Effector CD8-positive, alpha-beta T cell (primary cell): Measurements from ENCODE around the gene DNAJA3.
"Not testable (repeated sequence)": the region's sequence is repeated elsewhere in the genome, so short reads cannot be mapped to it uniquely, and the experiment has no call there.

ENCODE experiments used
- DNase-seq: peaks from one replicate; lab custom pipeline; 2025; lab: John Stamatoyannopoulos, UW

Gene DNAJA3

DNA sequence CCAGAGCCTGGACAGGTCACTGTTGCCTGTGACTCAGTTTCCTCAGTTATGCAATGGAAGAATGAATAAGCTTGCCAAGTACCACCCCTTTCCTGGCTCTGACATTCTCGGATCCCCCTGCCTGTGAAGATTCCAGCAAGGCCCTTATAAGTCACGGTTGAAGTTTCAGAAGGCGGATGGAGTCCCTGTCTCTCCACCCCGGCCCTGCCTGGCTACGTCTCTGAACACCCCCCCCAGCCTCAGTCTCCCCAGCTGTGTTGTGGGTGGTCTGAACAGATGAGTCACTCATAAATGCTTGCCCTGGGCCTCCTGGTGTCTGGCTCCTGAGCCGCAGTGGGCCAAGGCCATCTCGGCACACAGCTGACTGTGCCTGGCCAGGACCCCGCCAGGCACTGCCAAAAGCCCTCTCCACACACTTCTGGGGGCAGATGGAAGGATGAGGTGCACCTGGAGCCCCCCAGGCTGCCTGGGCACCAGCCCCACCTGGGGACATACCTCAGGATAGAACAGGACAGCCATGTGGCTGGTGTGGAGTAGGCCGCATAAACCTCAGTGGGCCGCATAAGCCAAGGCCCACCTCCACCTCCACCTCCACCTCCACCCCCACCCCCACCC, 38.6 kb upstream of the DNAJA3 start:
- DNase-seq = no peak

GRCh38 chr16:4387781-4388180, 37.9 kb upstream of the DNAJA3 start:
- DNase-seq = no peak

- DNase-seq = no peak
Observed at GRCh38 chr16:4388271-4389021, 37.2 kb upstream of the DNAJA3 start.

DNA sequence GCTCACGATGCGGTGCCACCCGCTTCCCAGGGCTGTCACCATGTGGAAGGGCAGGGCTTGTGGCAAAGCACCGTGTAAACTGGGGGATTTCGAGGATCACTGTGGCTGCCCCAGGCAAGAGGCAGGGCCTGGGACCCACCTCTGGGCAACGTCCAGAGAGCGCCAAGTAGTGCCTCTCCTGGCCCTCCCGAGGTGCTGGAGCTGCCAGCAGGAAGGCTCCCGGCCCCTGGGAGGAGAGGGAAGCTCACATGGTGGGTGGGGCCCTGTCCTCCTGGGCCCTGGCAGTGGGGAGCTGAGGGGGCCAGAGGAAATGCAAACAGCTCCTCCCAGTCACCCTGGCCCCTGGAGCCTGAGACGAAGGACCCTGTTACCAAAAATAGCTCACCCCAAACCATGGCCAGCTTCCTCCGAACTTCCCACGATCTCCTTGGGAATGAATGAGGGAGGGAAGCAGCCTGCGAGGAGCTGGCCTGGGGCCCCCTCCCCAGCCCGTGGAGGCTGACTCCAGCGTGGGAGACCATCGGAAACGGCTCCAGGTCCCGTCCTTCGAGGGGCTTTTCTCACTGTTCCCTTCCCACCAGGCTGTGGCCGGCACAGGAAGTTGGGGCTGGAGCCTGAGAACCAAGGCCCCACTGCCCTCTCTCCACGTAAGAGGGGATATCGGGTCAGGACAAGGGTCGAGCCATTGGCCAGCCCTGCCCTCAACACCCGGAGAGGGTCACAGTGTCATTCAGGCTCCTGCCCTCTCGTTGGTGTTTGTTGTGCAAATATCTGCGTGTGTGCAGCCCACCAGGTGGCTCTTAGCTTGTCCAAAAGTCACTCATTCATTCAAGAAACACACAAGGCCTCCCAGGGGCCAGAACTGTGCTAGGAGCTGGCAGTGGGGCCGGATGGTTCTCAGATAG, 36.4 kb upstream of the DNAJA3 start:
- DNase-seq = no peak

DNA sequence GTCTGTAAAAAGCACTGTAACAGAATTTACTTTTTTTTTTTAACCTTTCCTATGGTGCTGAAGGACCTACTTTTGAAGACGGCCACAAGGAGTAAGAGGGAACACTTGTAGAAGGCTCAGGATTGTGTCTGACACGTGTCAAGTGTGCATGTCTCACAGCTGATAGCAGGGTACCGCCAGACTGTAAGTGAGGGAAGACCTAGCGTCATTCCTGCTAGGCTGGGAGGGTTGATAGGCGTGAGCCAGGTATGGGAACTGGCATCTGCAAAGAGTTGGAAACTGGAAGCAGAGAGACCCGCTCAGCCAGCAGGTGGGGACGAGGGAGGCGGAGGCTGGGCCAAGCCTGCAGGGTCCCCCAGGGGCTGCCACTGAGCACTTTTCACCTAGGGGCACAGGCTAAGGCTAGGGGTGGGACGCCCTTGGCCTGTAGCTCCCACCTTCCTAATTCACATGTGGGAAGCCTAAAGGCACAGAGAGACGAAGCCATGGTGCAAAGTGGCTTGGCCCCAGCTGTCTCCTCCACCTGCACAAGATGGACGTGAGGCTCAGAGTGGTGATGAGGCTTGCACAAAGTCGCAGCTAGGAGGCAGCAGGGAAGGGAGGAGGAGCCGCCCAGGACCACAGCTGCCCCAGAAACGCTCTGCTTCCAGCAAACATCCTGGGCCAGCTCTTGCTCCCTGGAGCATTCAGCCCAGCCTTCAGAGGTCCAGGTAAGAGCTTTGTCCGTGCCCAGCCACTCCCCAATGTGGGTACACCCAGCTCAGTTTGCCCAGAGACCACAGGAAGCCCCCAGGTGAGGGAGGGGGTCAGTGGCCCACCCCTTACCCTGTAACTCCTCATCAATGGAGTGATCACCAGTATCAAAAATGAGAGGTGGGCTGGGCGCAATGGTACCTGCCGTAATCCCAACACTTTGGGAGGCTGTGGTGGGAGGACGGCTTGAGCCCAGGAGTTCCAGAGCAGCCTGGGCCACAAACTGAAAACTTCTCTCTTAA, 35.1 kb upstream of the DNAJA3 start:
- no peak for DNase-seq

DNA sequence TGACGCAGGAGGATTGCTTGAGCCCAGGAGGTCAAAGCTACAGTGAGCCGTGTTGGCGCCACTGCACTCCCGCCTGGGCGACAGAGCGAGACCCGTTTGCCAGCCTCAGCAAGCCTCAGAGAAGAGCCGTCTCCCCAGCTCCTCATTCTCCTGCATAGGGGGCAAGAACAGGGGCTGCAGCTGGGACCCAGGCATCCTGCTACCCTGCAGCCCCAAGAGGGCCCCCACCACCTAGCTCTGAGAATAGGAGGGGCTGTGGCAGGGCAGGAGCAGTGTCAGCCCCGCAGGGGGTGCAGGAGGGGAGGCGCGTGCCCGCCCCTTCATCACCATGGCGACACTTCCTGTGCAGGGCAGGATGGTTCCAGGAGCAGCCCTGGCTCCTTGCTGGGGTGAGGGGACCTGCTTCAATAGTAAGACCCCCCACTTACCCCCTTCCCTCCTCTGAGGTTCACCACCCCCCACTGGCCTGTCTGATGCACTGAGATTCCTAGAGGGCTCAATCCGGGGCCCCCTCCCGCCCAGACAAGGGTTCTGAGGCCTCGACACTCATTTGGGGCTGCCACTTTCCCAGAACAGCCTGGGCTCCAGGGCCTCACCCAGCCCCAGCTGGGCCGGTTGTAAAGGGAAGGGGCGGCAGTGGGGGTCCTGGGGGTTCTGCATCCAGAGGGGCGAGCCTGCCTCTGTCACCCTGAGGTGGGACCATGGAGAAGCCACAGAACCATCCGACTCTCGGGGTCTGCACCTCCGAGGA, 33.9 kb upstream of the DNAJA3 start:
- DNase-seq = no peak

DNA sequence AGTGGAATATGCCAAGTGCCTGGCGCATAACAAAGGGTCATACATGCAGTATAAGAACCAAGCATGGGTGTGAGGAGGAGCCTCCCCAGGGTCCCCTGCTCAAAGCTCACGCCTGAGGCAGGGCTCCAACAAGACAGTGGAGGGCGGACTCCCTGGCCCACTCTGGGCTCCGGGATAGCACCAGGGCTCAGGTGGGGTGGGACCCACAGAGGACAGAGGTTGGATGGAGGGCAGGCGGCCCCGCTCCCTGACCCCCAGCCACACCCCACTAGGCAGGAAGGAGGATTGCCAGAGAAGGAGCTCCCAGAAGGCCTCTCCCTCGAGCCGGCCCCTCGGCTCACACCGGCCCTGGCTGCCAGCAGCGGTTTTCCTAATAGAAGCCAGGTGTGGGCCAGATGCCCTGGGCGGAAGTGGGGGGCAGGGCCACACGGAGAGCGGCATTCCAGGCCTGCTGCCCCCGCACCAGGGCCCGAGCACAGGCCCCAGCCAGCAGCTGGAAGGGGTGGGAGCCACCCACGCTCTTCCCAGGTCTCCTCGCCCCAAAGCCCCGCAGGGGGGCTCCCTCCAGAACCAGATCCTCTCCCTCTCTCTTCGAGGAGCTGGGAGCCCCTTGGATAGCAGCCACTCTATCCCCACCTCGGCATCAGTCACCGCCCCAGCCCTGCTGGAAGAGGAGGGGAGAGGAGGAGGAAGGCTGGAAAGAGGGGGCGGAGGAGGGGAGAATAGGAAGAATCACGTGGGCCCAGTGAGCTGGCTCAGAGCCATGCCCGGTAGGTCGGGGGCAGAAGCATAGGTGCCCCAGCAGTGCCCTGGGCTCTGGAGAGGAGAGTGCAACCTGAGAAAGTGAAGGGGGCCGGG, 33.1 kb upstream of the DNAJA3 start:
- DNase-seq = no peak

DNA sequence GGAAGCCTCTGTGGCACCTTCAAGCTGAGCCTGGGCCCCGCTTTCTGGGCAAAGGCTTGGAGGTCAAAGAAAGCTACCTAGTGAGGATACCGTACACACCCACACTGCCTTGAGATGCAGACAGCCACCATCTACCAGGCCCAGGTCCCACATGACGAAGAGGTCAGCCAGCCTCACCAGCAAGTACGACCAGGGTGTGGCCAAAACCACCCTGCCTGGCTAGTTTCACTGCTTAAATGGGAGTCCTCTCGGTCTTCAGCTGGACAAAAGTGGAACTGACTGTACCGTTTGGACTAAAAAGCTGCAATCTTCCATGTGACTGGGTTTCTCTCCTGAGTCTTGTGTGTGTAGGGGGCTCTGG, 32.4 kb upstream of the DNAJA3 start:
- DNase-seq = no peak

DNA sequence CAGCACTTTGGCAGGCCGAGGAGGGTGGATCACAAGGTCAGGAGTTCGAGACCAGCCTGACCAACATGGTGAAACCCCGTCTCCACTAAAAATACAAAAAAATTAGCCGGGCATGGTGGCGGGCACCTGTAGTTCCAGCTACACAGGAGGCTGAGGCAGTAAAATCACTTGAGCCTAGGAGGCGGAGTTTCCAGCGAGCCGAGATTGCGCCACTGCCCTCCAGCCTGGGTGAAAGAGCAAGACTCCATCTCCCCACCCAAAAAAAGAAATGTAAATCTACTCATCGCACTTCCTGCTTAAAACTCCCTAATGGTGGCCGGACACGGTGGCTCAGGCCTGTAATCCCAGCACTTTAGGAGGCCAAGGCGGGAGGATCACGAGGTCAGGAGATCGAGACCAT, 31.8 kb upstream of the DNAJA3 start:
- DNase-seq = not testable (repeated sequence)

DNA sequence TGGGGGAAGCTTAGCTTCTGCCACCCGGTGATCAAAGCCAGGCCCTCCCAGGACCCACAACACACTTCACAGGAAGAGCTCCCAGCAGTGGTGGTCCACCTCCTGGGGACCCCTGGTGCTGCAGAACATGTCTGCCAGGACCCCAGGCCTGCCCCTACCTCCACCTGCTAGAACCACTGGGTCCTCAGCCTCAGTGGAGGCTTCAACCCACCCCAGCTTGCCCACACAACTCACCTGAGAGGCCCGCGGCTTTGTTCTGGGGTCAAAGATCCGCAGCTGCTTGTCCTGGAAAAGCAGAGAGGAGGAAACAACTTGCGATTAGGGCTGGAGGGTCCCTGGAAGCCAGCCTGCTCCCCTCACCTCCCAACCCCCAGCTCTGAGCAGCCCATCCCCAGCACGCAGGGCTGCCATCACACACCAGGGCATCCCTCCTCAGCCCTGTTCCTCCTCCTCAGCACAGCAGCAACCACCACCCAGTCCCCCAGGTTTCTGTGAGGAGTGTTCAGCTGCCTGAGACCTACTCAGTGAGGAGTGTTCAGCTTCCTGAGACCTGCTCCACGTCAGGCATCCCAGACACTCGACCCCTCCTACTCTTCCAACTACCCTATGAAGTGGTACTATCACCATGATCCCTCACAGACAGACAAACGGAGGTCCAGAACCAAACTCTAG, 30.5 kb upstream of the DNAJA3 start:
- no peak for DNase-seq

- no peak for DNase-seq
Observed at GRCh38 chr16:4399001-4399730, 26.5 kb upstream of the DNAJA3 start.

GRCh38 chr16:4401094-4401501, 24.6 kb upstream of the DNAJA3 start:
- DNase-seq = no peak

DNA sequence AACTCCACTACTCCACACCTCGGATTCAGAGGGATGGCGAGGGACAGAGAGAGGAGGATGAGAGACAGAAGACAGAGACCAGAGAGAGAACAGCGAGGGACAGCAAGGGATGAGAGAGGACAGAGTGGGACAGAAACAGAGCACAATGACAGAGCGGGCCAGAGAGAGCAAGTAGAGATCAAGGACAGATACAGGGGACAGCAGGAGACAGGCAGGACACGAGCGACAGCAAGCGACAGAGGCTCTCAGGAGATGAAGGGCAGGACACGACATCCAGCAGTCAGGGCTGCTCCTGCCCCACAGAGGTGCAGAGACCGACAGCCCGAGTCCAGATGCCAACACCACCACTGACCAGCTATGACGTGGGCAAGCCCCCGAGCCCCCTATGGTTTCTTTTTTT, 24.2 kb upstream of the DNAJA3 start:
- DNase-seq = no peak

DNA sequence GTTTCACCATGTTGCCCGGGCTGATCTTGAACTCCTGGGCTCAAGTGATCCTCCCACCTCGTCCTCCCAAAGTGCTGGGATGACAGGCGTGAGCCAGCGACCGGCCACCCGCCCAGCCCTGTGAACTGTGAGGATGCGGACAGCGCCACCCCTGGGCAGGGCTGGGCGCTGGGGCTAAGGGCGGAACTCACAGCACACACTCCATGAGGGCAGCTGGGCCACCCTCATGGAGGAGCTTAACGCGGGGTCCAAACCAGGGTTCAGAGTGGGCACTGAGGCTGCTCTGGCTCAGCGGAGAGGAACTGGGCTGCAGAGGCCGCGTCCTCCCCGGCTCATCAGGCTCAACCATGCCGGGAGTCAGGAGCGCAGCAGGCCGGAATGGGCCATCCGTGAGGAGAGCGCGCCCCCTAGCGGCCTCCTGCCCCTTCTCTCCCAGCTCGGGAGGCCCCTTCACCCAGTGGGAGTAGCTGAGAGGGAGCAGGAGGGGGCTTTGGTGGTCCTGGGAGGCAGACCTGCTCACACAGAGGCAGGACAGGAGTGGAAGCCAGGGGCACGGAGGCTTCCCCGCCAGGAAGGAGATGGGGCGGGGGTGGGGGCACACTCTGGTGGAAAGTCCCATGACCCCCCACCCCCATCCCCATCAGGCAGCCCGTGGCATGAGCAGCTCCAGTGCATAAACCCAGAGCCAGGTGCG, 23.1 kb upstream of the DNAJA3 start:
- DNase-seq = peak; percentile 60

DNA sequence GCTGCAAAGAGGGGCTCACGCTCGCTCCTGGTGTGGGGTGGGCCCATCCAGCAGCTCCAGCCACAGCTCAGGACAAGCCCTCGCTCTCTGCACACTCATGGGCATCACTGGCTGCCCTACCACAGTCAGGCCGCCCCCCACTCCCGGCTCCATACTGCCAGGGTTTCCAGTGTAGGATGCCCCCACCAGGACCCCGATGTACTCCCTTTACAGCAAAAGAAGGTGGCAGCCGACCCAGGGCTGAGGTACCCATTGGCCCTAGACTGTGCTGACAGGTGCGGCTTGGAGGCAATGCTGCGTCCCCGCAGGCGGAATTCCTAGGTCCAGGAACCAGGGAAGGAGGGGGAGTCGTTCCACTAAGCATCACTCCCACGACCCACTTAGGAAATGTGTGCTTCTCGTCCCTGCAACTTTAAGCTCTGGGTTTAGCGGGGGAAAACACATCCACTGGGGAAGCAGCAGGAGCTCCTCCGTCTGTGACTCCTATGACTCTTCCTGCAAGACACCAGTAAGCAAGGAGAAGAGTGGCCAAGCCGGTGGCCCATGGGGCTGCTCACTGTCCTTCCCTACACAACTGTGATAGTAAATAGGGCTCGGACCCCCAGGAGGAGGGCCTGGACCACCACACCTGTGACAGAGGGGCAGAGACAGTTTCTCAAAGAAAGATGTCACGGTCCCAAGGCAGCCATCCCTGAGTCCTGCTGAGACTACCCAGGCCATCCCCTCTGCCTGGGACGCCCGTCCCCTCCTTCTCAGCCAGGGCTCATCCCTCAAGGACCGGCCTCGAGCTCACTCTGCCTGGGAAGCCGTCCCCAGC, 22.3 kb upstream of the DNAJA3 start:
- no peak for DNase-seq

DNA sequence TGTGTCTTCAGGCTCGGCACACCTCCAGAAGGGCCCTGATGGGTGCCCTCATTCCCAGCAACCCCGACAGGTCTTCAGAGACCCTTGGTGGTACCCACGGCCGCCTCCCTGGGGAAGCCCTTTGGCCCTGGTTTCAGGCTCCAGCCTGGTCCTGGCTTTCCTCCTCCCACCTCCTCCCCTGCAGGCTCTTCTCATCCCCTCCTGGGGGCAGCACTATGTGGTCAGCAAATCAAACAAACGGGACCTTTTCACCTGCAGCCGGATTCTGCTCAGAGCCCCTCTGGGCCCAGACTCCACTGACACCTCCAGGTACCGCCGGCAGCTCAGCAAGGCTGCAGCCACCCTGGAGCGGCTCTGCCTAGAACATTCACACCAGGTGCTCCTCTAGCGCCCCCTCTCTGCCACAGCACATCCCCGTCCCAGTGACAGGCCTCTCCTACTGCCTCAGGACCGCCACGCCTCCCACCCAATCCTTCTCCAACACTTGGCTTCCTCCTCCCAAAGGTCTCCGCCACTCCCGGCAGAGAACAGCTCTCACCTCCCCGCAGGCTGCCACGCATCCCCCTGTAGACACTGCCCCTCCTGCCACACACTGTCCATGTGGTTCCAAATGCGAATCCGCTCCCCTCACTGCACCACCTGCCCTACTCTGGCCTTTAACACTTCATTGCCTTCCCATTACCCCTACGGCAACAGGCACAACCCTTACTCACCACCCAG, 21.3 kb upstream of the DNAJA3 start:
- DNase-seq = peak; percentile 22
